ENCODE measurements around the gene FLT1.

FLT1 gene

GRCh38 chr13:28429096-28429495, 65.8 kb downstream of the FLT1 start:
- in situ Hi-C loops (cut with MboI; ENCODE audit: low sequenced_read_pairs), result no loop called here

GRCh38 chr13:28426381-28426780, 68.5 kb downstream of the FLT1 start:
- in situ Hi-C loops (cut with MboI; ENCODE audit: low sequenced_read_pairs), result no loop called here

GRCh38 chr13:28425793-28426192, 69.1 kb downstream of the FLT1 start:
- in situ Hi-C loops (cut with MboI; ENCODE audit: low sequenced_read_pairs), result no loop called here

- in situ Hi-C loops (cut with MboI; ENCODE audit: low sequenced_read_pairs), result no loop called here
Measured at GRCh38 chr13:28424541-28424940, 70.4 kb downstream of the FLT1 start.

GRCh38 chr13:28423010-28423409, 71.9 kb downstream of the FLT1 start:
- in situ Hi-C loops (cut with MboI; ENCODE audit: low sequenced_read_pairs), result no loop called here

GRCh38 chr13:28421676-28422410, 73.1 kb downstream of the FLT1 start:
- in situ Hi-C loops (cut with MboI; ENCODE audit: low sequenced_read_pairs), result no loop called here

GRCh38 chr13:28420704-28421103, 74.2 kb downstream of the FLT1 start:
- in situ Hi-C loops (cut with MboI; ENCODE audit: low sequenced_read_pairs), result no loop called here

- in situ Hi-C loops (cut with MboI; ENCODE audit: low sequenced_read_pairs), result no loop called here
Measured at GRCh38 chr13:28415994-28416421, 78.9 kb downstream of the FLT1 start.

GRCh38 chr13:28413999-28414398, 80.9 kb downstream of the FLT1 start:
- in situ Hi-C loops (cut with MboI; ENCODE audit: low sequenced_read_pairs), result no loop called here

GRCh38 chr13:28412981-28413380, 81.9 kb downstream of the FLT1 start:
- in situ Hi-C loops (cut with MboI; ENCODE audit: low sequenced_read_pairs), result no loop called here

GRCh38 chr13:28411831-28412353, 83.0 kb downstream of the FLT1 start:
- in situ Hi-C loops (cut with MboI; ENCODE audit: low sequenced_read_pairs), result no loop called here

- in situ Hi-C loops (cut with MboI; ENCODE audit: low sequenced_read_pairs), result no loop called here
Measured at GRCh38 chr13:28410096-28410495, 84.8 kb downstream of the FLT1 start.

- in situ Hi-C loops (cut with MboI; ENCODE audit: low sequenced_read_pairs), result no loop called here
Measured at GRCh38 chr13:28409648-28410047, 85.3 kb downstream of the FLT1 start.

GRCh38 chr13:28408863-28409262, 86.1 kb downstream of the FLT1 start:
- in situ Hi-C loops (cut with MboI; ENCODE audit: low sequenced_read_pairs), result no loop called here

GRCh38 chr13:28408235-28408848, 86.6 kb downstream of the FLT1 start:
- in situ Hi-C loops (cut with MboI; ENCODE audit: low sequenced_read_pairs), result no loop called here

- in situ Hi-C loops (cut with MboI; ENCODE audit: low sequenced_read_pairs), result no loop called here
Measured at GRCh38 chr13:28406733-28407266, 88.1 kb downstream of the FLT1 start.

GRCh38 chr13:28402057-28402381, 92.9 kb downstream of the FLT1 start:
- in situ Hi-C loops (cut with MboI; ENCODE audit: low sequenced_read_pairs), result no loop called here

GRCh38 chr13:28401303-28402056, 93.4 kb downstream of the FLT1 start:
- in situ Hi-C loops (cut with MboI; ENCODE audit: low sequenced_read_pairs), result no loop called here

GRCh38 chr13:28396053-28396452, 98.9 kb downstream of the FLT1 start:
- in situ Hi-C loops (cut with MboI; ENCODE audit: low sequenced_read_pairs), result no loop called here

GRCh38 chr13:28394422-28394821, 100.5 kb downstream of the FLT1 start:
- in situ Hi-C loops (cut with MboI; ENCODE audit: low sequenced_read_pairs), result no loop called here

- in situ Hi-C loops (cut with MboI; ENCODE audit: low sequenced_read_pairs), result no loop called here
Measured at GRCh38 chr13:28392896-28393505, 101.9 kb downstream of the FLT1 start.

All from HL-60/S4 treated with retinoic acid at 250 ng/mL for 4 days and 3 days (cell line).